G401 (cell line): ENCODE results near the gene AMY2A. TPM values are rescaled to one million over a fixed set of nuclear protein-coding genes. Genes with fewer than 3 reads are reported as not detected.
"Not testable (repeated sequence)": the region's sequence is repeated elsewhere in the genome, so short reads cannot be mapped to it uniquely, and the experiment has no call there.

Experiments used
- DNase-seq: peaks from one replicate; pipeline ENCODE4 v3.0.0-alpha.2; 2015; ENCODE audit warnings: low spot score
- in situ Hi-C: cut with HindIII; loops from 2 replicates; pipeline ENCODE4 v1.10.0; 2016; ENCODE audit warnings: low sequenced_read_pairs, mixed read lengths
- total RNA-seq: library from RNA; depleted of rRNA; stranded (reverse); fragments of >200 nt; shearing (Covaris generic); gene quantifications from 2 replicates; pipeline ENCODE4 v1.2.3, GENCODE V29; 2014; rRNA removed

Gene AMY2A
- total RNA-seq, result not detected in 2 replicates

GRCh38 chr1:103616994-103617477 lies at the start of gene AMY2A:
AMY2A (plus strand) TSS chr1:103617427; CDS start chr1:103617441, 14 bp downstream.
- DNase-seq, in situ Hi-C loops: not testable (repeated sequence)

- DNase-seq, result no peak
- in situ Hi-C loops, result no loop called here
Observed at GRCh38 chr1:103569493-103569892, 47.7 kb upstream of the AMY2A start.

GRCh38 chr1:103571289-103571688 lies 45.9 kb upstream of the AMY2A start, which contains the start of gene AMY2B:
AMY2B (plus strand) TSS chr1:103571589; CDS start chr1:103571603, 14 bp downstream.
- in situ Hi-C loops, result not testable (repeated sequence)

DNA sequence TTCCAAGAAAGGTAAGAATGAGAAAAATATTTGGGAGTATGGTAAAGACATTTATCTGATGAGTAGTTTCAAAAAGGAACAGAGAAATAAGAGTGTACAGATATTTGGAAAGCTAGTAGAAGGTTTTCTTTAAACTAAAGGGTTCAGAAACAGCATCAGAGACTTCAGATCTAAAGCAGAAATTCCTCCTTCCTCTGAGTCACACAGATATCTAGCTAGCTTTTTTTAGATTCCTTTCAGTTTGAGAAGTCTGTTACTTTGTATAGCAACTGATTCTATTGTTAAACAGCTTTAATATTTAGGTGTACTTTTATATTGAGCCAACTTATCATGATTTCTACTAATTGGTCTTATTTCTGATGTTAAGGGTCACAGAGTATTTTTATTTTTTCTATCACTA lies 41.2 kb upstream of the AMY2A start:
- DNase-seq, result no peak
- in situ Hi-C loops, result no loop called here

More at GRCh38 chr1:103571289-103571688, 45.9 kb upstream of the AMY2A start, which contains the start of gene AMY2B:
- not testable (repeated sequence) for DNase-seq

GRCh38 chr1:103576784-103577183 lies 40.4 kb upstream of the AMY2A start:
- DNase-seq, in situ Hi-C loops: not testable (repeated sequence)

- in situ Hi-C loops, result no loop called here
Observed at GRCh38 chr1:103582464-103582863, 34.8 kb upstream of the AMY2A start.

DNA sequence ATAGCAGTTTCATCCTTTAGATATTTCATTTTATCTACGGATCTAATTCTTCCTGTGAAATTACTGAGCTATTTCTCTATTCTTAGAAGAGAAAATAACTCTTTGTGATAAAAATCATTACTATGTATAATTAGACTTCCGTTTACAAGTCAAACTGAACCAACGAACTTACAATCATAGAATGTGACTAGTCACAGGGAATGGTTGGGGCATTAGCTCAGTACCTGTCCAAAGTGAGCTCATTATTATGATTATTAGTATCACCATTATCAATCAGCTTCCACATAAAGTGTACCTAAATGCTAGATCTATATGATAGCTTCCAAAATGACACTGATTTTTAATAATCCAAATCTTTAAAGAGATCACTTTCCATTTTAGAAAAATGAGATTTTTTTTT lies 33.3 kb upstream of the AMY2A start:
- DNase-seq, result no peak
- in situ Hi-C loops, result no loop called here

More at GRCh38 chr1:103582464-103582863, 34.8 kb upstream of the AMY2A start:
- no peak for DNase-seq

DNA sequence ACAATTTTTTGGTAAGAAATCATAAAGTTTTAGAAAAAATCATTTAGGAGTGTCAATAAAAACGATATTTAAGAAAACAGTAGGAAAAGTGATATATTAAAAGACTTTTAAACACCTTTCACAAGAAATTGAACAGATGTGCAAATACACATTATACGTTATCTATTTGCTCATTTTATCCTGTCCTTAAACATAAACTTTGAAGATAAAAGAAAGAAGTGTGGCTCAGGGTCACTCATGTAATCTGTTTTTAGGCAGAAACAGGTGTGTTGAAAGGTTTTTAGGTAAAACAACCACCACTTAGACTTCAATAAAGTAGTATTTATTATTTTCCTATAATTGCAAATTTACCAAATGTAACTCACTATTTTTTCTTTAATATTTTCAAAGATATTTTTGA lies 32.7 kb upstream of the AMY2A start:
- in situ Hi-C loops, result no loop called here
- no peak for DNase-seq

GRCh38 chr1:103602740-103603139 lies 14.5 kb upstream of the AMY2A start:
- in situ Hi-C loops, DNase-seq: not testable (repeated sequence)

- in situ Hi-C loops, result no loop called here
- DNase-seq, result no peak
Observed at GRCh38 chr1:103616362-103616761, 865 bp upstream of the AMY2A start.

DNA sequence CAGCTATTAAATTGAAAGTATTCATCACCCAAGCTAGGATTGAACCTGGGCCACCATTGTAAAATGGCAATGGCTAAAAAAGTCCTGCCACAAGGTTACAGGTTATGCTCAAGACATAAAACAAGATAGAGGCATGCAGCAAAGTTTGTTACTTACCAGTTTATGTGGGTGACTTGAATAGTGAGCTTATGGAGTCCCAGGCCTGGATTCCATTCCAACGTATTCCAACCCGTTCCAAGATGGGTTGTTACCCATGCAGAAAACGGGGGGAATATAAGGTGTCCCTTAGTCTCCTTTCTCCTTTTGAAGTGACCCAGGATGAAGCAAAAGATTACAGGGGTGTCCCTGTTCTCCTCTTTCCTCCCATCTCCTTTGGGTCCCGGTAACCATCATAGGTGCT lies 10.2 kb downstream of the AMY2A start:
- in situ Hi-C loops, DNase-seq: not testable (repeated sequence)

- in situ Hi-C loops, DNase-seq: not testable (repeated sequence)
Observed at GRCh38 chr1:103641194-103641593, 24.0 kb downstream of the AMY2A start.

DNA sequence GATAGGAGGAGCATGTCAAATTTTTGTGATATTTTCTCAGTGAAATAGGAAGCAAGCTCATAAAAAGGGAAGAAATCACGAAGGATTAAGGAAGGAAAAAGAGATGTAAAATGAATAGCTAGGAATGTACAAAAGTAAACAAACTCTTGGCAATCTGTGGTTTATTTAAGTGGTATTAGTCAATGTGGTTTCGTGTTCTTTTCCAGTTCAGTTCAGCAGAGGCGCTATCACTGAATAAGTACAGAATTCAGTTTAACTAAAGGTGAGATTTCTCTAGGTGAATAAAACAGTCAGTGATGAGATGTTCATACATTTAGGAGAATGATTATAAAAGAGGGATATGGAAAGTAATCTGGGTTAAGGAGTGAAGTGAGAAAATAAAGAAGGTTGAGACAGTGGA lies 26.7 kb downstream of the AMY2A start:
- in situ Hi-C loops, DNase-seq: not testable (repeated sequence)

DNA sequence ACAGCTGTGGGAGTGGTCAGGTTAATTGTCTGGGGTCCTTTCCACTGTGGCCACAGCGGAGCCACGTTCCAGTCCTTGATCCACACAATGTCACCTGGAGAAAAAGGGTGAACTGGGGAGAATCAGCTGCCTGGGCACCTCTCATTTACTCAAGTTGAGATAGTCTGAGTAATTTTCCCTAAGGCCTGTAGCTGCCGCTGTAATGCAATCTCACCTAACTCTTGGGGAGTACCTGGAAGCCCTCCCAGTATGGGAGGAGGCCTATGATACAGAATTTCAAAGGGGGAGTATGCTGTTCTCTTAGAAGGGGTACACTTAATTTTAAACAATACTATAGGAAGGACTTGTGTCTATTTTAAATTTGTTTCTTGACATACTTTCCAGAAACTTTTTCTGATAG lies 33.1 kb downstream of the AMY2A start:
- DNase-seq, in situ Hi-C loops: not testable (repeated sequence)

- DNase-seq, in situ Hi-C loops: not testable (repeated sequence)
Observed at GRCh38 chr1:103650889-103651288, 33.7 kb downstream of the AMY2A start.

DNA sequence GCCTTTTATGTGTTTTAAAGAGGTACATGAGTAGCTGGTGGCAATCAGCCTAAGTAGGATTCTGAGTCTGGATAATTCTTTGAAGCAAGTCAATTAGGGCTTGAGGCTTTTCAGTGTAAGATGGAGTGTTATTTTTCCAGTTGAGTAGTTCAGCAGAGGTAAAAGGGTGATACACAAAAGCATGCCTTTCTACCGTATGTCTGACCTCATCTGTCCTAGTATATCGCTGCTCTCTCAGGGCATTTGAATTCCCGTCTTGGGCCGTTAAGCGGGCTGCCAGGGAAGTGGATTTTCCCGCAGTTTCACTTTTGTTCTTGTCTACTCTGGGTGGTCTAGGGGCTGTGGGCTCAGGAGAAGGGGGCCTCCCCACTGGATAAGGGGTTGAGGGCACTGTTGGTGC lies 36.9 kb downstream of the AMY2A start:
- in situ Hi-C loops, DNase-seq: not testable (repeated sequence)

DNA sequence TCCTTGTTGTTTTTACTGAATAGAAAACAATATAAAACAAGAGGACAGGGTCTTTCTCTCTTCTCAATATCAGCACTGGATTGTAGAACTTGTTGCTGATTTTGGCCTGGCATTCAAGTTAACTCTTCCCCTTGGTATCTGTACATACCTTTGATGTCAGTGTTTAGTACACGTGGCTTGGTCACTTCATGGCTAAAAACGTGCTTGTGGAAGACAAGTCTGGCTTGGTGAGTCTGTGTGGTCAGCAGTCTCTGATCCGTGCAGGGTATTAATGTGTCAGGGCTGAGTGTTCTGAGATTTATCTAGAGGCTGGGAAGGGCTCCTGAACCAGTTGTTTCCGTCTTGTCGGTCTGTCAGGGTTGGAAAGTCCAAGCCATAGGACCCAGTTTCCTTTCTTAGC lies 38.2 kb downstream of the AMY2A start, which contains the start of gene AMY1A:
TSS of gene AMY1A (plus strand) at position 301 of the 400 bp plus-strand sequence. CDS start 571 bp downstream, outside the sequence.
- in situ Hi-C loops, result not testable (repeated sequence)

More for the DNA sequence above, 38.2 kb downstream of the AMY2A start, which contains the start of gene AMY1A:
- DNase-seq, result not testable (repeated sequence)
